OCI-LY7 (cell line): ENCODE data around the gene S1PR4.

ENCODE experiments used
- EZH2phosphoT487 ChIP-seq: fragments of 200-600 bp; sonication (generic); IDR thresholded peaks from 2 replicates; pipeline ENCODE4 v1.6.1; 2018; ENCODE audit warnings: low read depth, borderline replicate concordance, mild to moderate bottlenecking, mixed run types, antibody characterized with exemption, low read length, moderate library complexity, mixed read lengths
- TF ChIP-seq, protein P1 (sequence below): fragments of 200-600 bp; sonication (generic); conservative IDR thresholded peaks from 2 replicates; pipeline ENCODE4 v1.5.1; 2014; ENCODE audit warnings: mild to moderate bottlenecking, antibody characterized with exemption, low read length, moderate library complexity, mixed read lengths

DNA sequence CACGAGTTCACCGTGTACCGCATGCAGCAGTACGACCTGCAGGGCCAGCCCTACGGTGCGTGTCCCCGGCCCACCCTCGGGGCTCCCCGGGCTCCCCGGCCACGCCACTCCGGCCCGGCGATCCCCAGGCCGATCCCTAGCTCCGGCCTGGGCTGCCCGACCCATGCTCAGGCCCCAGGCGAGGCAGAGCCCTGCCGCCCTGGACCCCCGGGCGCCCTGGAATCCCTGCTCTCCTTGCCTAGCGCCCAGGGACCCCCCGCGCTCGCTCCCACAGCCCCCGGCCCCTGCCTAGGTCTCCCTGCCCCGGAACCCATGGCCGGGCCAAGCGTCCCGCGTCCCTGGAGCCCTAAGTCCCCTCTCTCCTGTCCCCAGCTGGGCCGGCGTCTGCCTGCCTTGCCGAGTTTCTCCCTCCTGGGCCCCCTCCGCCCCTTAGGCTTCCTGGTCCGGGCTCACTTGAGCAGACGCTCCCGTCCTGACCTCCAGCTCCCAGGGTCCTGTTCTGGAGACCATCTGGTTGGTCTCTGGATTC is 7.7 kb downstream of the S1PR4 start:
- TF ChIP-seq, protein P1, sequence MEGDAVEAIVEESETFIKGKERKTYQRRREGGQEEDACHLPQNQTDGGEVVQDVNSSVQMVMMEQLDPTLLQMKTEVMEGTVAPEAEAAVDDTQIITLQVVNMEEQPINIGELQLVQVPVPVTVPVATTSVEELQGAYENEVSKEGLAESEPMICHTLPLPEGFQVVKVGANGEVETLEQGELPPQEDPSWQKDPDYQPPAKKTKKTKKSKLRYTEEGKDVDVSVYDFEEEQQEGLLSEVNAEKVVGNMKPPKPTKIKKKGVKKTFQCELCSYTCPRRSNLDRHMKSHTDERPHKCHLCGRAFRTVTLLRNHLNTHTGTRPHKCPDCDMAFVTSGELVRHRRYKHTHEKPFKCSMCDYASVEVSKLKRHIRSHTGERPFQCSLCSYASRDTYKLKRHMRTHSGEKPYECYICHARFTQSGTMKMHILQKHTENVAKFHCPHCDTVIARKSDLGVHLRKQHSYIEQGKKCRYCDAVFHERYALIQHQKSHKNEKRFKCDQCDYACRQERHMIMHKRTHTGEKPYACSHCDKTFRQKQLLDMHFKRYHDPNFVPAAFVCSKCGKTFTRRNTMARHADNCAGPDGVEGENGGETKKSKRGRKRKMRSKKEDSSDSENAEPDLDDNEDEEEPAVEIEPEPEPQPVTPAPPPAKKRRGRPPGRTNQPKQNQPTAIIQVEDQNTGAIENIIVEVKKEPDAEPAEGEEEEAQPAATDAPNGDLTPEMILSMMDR: no peak
- TF ChIP-seq EZH2phosphoT487: no peak
